Stomach smooth muscle (tissue), 2 donors: ENCODE measurements around the gene MPST.

Experiments used
- H3K27ac ChIP-seq: one replicate; pipeline ENCODE4 v1.7.0; 2013; ENCODE audit warnings: mild to moderate bottlenecking, low read length, inconsistent platforms
- H3K27me3 ChIP-seq, 2 donors: one replicate each; pipeline ENCODE4 v1.7.0; 2013; ENCODE audit warnings: low read length in 2 of 2; ENCODE audit not compliant: insufficient read depth in 2 of 2, control insufficient read depth in 1 of 2
- H3K36me3 ChIP-seq, 2 donors: one replicate each; pipeline ENCODE4 v1.7.0; 2013; ENCODE audit warnings: low read length in 2 of 2; ENCODE audit not compliant: control insufficient read depth in 2 of 2, insufficient read depth in 2 of 2
- H3K4me1 ChIP-seq: one replicate; pipeline ENCODE4 v1.7.0; 2013; ENCODE audit warnings: low read length; ENCODE audit not compliant: control insufficient read depth, insufficient read depth
- H3K4me3 ChIP-seq, 2 donors: one replicate each; pipeline ENCODE4 v1.7.0; 2013; ENCODE audit warnings: low read length in 2 of 2
- H3K9ac ChIP-seq, 2 donors: one replicate each; pipeline ENCODE4 v1.7.0; 2013; ENCODE audit warnings: low read length in 2 of 2, mild to moderate bottlenecking in 1 of 2
- H3K9me3 ChIP-seq, 2 donors: one replicate each; pipeline ENCODE4 v1.7.0; 2013; ENCODE audit warnings: low read length in 2 of 2; ENCODE audit not compliant: control insufficient read depth in 2 of 2
- donor health status: healthy.
- donor health status: Pancreatic carcinoma.

The MPST gene

GRCh38 chr22:37015587-37015878, 4.0 kb upstream of the MPST start:
- H3K9me3 ChIP-seq = no peaks in the 10 kb centered on the region
- H3K9ac ChIP-seq = no peak overlapping the region
- H3K36me3 ChIP-seq = peaks cover 0 to 3% of the 10 kb centered on the region in 2 donors
- H3K27me3 ChIP-seq = no peaks in the 10 kb centered on the region
- peaks cover 40% of the 10 kb centered on the region for H3K4me1 ChIP-seq
- H3K27ac ChIP-seq = no peak overlapping the region
- no peak overlapping the region for H3K4me3 ChIP-seq

GRCh38 chr22:37016134-37016910, 3.2 kb upstream of the MPST start:
- H3K4me3 ChIP-seq = no peak overlapping the region
- H3K27ac ChIP-seq = no peak overlapping the region
- H3K4me1 ChIP-seq = peaks cover 43% of the 10 kb centered on the region

DNA sequence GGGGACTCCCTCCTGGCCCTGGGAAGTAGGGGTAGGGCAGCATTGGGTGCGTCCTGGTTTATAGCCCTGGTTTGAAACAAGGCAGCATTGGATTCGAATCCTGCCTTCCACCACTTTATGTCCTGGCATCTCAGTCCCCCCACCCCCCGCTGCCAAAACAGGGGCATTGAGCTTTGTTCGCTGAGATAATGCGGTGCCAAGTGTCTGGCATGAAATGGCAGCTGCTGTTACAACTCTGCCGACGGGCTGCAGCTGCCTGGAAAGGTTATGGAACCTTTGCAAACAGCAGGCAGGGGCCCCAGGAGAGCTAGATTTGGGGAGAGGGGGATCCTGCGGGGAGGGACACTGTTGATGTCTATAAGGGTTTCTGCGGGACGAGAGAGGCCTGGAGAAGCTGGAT, 2.2 kb upstream of the MPST start:
- peak overlapping the region in 1 of 2 donors; percentile 72 for H3K9ac ChIP-seq
- H3K36me3 ChIP-seq = peaks cover 0 to 3% of the 10 kb centered on the region in 2 donors
- H3K4me1 ChIP-seq = peaks cover 37% of the 10 kb centered on the region
- no peak overlapping the region for H3K27ac ChIP-seq
- H3K4me3 ChIP-seq = peak overlapping the region in 1 of 2 donors; percentile 85
- no peaks in the 10 kb centered on the region for H3K27me3 ChIP-seq
- H3K9me3 ChIP-seq = no peaks in the 10 kb centered on the region

More at GRCh38 chr22:37016134-37016910, 3.2 kb upstream of the MPST start:
- Histone ChIP-seq H3K27me3 (no peaks in the 10 kb centered on the region), H3K36me3 (peaks cover 0 to 3% of the 10 kb centered on the region in 2 donors), H3K9ac (no peak overlapping the region), H3K9me3 (no peaks in the 10 kb centered on the region)

DNA sequence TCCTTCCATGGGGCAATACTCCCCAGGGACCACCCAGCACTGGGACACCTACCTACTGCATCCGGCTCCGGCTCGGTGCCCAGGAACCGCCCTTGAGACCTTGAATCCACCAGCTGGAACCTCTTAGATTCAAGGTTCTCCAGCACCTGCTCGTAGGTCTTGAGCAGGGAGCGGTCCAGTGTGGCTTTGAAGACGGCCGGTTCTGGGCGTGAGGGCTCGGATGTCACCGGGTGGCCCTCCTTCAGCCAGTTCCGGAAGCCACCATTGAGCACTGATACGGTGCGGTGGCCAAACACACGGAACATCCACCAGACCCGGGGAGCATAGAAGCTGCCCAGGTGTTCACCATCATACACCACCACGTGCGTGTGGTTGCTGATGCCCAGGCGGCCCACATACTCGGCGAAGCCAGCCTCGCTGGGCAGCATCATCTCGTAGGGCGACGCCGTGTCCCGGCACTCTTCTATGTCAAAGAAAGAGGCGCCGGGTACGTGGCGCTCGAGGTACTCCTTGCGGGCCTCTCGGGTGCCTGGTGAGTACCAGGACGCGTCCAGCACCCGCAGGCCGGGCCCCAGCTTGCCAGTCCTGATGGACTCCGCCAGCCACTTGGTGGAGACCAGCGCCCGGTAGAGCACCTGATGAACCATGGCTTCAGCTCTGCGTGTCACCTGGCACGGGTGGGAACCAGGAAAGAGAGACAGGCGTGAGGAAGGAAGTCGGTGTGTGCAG, 1.3 kb upstream of the MPST start:
- peak overlapping the region; percentile 76 for H3K27ac ChIP-seq
- H3K36me3 ChIP-seq = peaks cover 0 to 3% of the 10 kb centered on the region in 2 donors
- no peaks in the 10 kb centered on the region for H3K27me3 ChIP-seq
- H3K4me3 ChIP-seq = peak overlapping the region; percentile 75 to 85
- no peaks in the 10 kb centered on the region for H3K9me3 ChIP-seq
- peak overlapping the region; percentile 72 to 81 for H3K9ac ChIP-seq
- peaks cover 42% of the 10 kb centered on the region for H3K4me1 ChIP-seq

DNA sequence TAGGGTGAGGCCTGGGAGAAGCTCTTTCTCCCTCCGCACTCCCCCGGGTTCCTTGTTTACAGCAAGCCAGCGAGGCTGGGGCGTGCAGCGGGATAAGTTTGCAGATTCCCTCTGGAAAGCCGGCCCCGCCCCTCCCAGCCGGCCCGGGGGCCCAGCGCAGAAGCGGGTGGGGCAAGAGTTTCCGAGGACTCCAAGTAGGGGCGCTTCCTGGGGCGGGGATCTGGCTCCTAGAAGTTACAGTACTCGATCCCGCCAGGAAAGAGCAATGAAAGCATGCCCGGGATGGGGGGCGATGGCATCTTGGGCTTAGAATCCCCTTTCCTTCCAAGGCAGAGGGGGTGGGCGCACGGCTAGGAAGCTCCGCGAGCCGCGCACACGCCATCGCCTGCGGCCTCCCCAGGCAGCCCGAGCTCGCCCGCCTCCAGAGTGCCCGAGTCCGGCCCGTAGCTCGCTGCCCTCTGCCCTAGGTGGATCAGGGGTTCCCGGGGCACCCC, 680 bp upstream of the MPST start:
- peak overlapping the region; percentile 76 for H3K27ac ChIP-seq
- peak overlapping the region; percentile 72 to 81 for H3K9ac ChIP-seq
- peak overlapping the region; percentile 75 to 85 for H3K4me3 ChIP-seq
- H3K27me3 ChIP-seq = no peaks in the 10 kb centered on the region
- no peaks in the 10 kb centered on the region for H3K9me3 ChIP-seq
- H3K4me1 ChIP-seq = peaks cover 42% of the 10 kb centered on the region
- H3K36me3 ChIP-seq = peaks cover 0 to 3% of the 10 kb centered on the region in 2 donors

- Histone ChIP-seq H3K36me3 (peaks cover under 1 to 5% of the 10 kb centered on the region in 2 donors), H3K4me3 (peak overlapping the region; percentile 85 to 92), H3K9me3 (no peaks in the 10 kb centered on the region), H3K27me3 (no peaks in the 10 kb centered on the region), H3K4me1 (peaks cover 40% of the 10 kb centered on the region), H3K9ac (peak overlapping the region; percentile 74 to 80), H3K27ac (peak overlapping the region; percentile 82)
Measured at GRCh38 chr22:37020192-37020479, 594 bp downstream of the MPST start.

- Histone ChIP-seq H3K9me3 (no peaks in the 10 kb centered on the region), H3K4me3 (no peak overlapping the region), H3K9ac (no peak overlapping the region), H3K4me1 (peaks cover 40% of the 10 kb centered on the region), H3K27me3 (no peaks in the 10 kb centered on the region), H3K36me3 (peaks cover 10 to 11% of the 10 kb centered on the region in 2 donors), H3K27ac (no peak overlapping the region)
Measured at GRCh38 chr22:37021041-37021440, 1.5 kb downstream of the MPST start.

DNA sequence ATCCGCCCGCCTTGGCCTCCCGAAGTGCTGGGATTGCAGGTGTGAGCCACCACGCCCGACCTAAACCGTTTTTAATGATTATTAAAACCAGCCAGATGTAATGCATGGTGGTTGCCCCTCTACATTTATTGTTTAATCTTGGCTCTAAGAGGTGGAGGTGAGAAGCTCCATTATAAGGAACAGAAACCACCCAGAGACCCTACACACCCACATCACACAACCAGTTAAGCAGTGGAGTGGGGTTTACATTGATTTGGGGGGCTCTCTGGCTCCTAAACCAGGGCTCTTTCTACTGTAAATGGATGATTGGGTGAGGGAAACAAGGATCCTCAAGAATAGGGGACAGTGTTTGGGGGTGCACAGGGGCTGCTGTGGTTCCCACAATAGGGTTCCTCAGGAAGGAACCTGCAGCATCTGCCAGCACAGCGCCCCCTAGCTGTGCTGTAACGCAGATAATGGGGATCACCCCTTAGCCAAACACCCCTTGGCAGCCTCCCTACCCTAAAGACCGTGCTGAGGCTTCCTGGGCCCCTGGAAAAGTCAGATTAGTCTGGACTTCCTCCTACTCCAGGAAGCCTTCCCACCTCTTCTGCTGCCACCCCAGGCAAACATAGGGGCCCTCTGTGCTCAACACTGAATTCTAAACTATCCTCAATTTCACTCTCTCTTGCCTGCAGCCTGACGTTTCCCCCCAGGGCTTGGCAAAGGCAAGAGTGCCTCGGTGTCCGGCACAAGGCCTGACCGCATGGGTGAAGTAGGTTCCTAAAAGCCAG, 2.4 kb downstream of the MPST start:
- H3K9me3 ChIP-seq = no peaks in the 10 kb centered on the region
- peaks cover 32% of the 10 kb centered on the region for H3K4me1 ChIP-seq
- H3K9ac ChIP-seq = no peak overlapping the region
- H3K27me3 ChIP-seq = no peaks in the 10 kb centered on the region
- no peak overlapping the region for H3K27ac ChIP-seq
- no peak overlapping the region for H3K4me3 ChIP-seq
- peaks cover 12 to 17% of the 10 kb centered on the region in 2 donors for H3K36me3 ChIP-seq

DNA sequence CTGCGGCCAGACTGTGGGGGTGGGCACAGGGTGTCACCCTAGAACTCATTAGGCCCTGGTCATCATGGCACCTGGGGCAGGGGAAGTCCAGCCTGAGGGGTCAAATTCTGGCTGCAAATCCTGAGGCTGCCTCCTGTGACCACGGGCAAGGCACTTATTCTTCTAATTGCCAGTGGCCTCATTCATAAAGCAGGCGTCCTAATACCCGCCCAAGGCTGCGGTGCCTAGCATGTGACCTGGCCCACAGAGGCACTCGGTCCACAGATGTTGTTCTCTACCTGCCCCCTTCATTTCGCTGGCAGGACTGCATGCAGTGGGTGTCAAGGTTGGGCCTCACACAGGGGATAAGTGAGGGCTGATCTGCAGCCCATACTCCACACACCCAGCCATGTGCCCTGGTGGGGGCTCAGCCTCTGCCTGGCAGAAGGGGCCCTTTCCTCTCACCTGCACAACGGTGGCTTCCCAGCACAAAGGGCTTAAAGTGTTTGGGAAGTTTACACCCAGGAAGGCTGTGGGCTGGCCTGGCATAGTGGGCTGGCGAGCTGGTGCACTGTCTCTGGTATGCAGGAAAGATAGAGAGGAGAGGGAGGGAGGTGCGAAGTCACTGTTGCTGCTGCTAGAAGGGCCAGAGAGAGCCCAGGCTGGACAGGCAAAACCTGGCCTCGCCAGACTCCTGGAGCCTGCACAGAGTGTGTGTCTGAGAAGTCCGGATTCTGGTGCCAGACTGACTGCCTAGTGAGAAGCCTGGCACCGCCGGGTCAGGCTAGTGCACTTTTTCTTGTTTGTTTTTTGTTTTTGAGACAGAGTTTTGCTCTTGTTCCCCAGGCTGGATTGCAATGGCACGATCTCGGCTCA, 3.2 kb downstream of the MPST start:
- H3K27ac ChIP-seq = no peak overlapping the region
- H3K4me1 ChIP-seq = peaks cover 24% of the 10 kb centered on the region
- no peaks in the 10 kb centered on the region for H3K9me3 ChIP-seq
- no peak overlapping the region for H3K4me3 ChIP-seq
- H3K9ac ChIP-seq = no peak overlapping the region
- peaks cover 18 to 21% of the 10 kb centered on the region in 2 donors for H3K36me3 ChIP-seq
- H3K27me3 ChIP-seq = no peaks in the 10 kb centered on the region

DNA sequence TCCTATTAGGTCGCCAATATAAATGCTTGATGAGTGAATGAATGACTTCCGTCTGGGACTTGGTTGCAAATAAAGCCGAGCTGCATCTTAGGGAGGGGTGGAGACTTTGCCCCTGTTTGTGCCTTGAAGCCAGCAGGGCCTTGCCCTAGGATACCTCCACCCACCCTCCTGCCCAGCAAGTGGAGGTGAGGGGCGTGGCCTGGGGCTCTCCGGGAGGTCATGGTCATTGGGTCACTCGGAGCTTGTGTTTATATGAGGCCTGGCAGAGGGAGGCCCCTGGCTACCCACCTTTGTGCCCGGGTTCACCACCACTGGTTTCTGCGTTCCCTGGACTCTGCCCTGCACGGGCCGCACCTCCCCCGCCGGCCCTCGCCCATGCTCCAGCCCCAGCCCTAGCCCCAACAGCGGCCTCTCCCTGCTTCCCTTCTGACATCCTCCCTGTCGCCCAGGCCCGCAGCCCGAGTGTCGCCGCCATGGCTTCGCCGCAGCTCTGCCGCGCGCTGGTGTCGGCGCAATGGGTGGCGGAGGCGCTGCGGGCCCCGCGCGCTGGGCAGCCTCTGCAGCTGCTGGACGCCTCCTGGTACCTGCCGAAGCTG, 4.3 kb downstream of the MPST start:
- H3K9me3 ChIP-seq = no peaks in the 10 kb centered on the region
- H3K36me3 ChIP-seq = peaks cover 22 to 23% of the 10 kb centered on the region in 2 donors
- H3K4me3 ChIP-seq = no peak overlapping the region
- no peaks in the 10 kb centered on the region for H3K27me3 ChIP-seq
- no peak overlapping the region for H3K27ac ChIP-seq
- no peak overlapping the region for H3K9ac ChIP-seq
- H3K4me1 ChIP-seq = peaks cover 13% of the 10 kb centered on the region
